Activated T-cell treated with anti-CD3 and anti-CD28 coated beads, Interleukin-2, amount 50 U/mL, for 1 hour (primary cell): ENCODE measurements around the gene POLR2F.

Experiments
- DNase-seq: peaks from one replicate; pipeline ENCODE4 v3.0.0-alpha.2; 2020

Gene POLR2F

GRCh38 chr22:38009000-38009806 lies 55.7 kb downstream of the POLR2F start:
- no peak for DNase-seq

- no peak for DNase-seq
Observed at GRCh38 chr22:38012604-38013072, 59.1 kb downstream of the POLR2F start.

GRCh38 chr22:38014083-38014482 lies 60.6 kb downstream of the POLR2F start:
- DNase-seq = no peak

GRCh38 chr22:38016182-38017151 lies 63.0 kb downstream of the POLR2F start:
- DNase-seq = no peak

GRCh38 chr22:38017272-38017920 lies 63.9 kb downstream of the POLR2F start:
- DNase-seq = no peak

- no peak for DNase-seq
Observed at GRCh38 chr22:38017939-38018885, 64.7 kb downstream of the POLR2F start.
